Right renal cortex interstitium (tissue), 3 donors: ENCODE measurements around the gene SNIP1. TPM values are rescaled to one million over a fixed set of nuclear protein-coding genes. Genes with fewer than 3 reads are reported as not detected.
"Not testable (repeated sequence)": the region's sequence is repeated elsewhere in the genome, so short reads cannot be mapped to it uniquely, and the experiment has no call there.

Source experiments
- DNase-seq, 3 donors: peaks; one replicate each; pipeline ENCODE4 v3.0.0-alpha.2; 2013; ENCODE audit warnings: low read depth in 3 of 3, low spot score in 2 of 3
- polyA plus RNA-seq, 3 donors: library from polyadenylated mRNA; unstranded; fragments of 120-200 nt; gene quantifications; one replicate each; pipeline ENCODE4 v1.2.1, GENCODE V29; 2013; ENCODE audit not compliant: insufficient read length in 3 of 3

Gene SNIP1, protein sequence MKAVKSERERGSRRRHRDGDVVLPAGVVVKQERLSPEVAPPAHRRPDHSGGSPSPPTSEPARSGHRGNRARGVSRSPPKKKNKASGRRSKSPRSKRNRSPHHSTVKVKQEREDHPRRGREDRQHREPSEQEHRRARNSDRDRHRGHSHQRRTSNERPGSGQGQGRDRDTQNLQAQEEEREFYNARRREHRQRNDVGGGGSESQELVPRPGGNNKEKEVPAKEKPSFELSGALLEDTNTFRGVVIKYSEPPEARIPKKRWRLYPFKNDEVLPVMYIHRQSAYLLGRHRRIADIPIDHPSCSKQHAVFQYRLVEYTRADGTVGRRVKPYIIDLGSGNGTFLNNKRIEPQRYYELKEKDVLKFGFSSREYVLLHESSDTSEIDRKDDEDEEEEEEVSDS
- 10 to 100 TPM; 13.4 to 15.1 (median 13.4) TPM for polyA plus RNA-seq

GRCh38 chr1:37553927-37554808 is at the start of gene SNIP1:
Gene SNIP1 (minus strand): TSS chr1:37554293. CDS start chr1:37554229, 64 bp downstream.
- DNase-seq = peak; percentile 77 to 86 (median 82)

GRCh38 chr1:37602750-37603694 is 48.9 kb upstream of the SNIP1 start:
- DNase-seq = peak in 1 of 3 donors; percentile 18

DNA sequence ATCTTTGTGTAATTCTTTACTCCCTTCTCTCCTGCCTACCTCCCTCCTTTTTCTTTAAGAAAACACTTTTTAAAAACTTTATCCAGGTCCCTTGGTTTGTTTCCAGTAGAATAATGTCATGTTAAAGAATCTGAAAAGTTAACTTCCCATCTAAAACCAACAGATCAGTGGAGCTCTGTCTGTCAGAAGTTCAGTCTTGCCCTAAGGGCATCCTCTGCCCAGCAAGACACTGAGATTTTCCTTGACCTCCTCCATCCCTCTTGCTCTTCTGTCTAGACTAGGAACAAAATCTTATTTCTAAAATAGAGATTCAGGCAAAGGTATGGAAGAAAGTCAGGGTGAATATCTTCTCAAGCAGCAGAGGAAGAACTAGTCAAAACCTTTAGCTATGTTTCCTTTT is 47.3 kb upstream of the SNIP1 start:
- DNase-seq = no peak

- DNase-seq = no peak
Measured at GRCh38 chr1:37599940-37600339, 45.8 kb upstream of the SNIP1 start.

GRCh38 chr1:37596182-37596667 is 42.1 kb upstream of the SNIP1 start:
- DNase-seq = no peak

GRCh38 chr1:37595440-37596181 is 41.5 kb upstream of the SNIP1 start, which contains the start of gene GNL2:
Gene GNL2 (minus strand): TSS chr1:37595937. CDS start chr1:37595822, 115 bp downstream.
- peak; percentile 92 to 96 (median 95) for DNase-seq

GRCh38 chr1:37593726-37594125 is 39.6 kb upstream of the SNIP1 start:
- no peak for DNase-seq

DNA sequence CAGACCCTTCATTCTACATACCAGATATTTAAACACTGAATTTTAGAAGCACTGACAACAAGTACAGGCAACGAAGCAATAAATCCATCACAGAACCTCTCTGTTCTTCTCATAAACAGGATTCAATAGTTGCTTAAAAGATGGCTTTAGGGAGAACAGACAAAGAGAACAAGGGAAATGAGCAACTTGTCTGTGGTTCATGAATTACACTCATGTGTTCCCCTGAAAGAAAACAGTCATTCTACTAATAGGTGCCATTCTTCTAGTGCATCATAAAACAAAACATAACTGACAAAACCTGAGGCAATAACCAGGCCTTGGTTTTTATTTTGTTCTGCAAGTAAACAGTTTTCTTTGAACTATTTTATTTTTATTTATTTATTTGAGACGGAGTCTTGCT is 34.8 kb upstream of the SNIP1 start:
- no peak for DNase-seq

DNA sequence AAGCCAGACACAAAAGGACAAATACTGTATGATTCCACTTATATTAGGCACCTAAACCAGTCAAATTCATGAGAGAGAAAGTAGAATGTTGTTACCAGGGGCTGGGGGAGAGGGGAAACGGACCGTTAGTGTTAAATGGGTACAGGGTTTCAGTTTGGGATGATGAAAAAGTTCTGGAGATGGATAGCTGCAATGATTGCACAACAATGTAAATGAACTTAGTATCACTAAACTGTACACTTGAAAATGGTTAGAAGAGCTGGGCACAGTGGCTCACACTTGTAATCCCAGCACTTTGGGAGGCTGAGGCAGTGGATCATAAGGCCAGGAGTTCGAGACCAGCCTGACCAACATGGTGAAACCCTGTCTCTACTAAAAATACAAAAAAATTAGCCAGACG is 30.5 kb upstream of the SNIP1 start:
- not testable (repeated sequence) for DNase-seq

DNA sequence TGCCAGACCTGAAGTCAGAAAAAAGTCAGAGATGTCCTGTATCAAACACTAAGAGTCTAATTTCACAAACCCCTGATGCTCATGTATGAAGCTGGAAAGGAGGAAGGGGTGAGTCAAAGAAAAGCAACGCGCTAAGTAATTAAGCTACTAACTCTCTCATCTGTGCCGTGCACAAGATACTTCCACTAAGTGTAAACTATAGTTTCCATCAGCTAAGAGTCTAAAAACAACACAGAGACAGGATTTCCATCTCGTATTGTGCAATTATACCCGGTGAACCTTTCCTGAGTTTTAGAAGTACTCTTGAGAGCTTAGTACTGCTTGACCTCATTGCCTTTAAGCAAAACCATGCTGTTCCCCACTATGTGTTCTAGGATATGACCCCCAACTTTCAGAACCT is 21.6 kb upstream of the SNIP1 start:
- DNase-seq = no peak

- no peak for DNase-seq
Measured at GRCh38 chr1:37574834-37575480, 20.9 kb upstream of the SNIP1 start.

- DNase-seq = no peak
Measured at GRCh38 chr1:37570528-37571334, 16.6 kb upstream of the SNIP1 start.

GRCh38 chr1:37567023-37567422 is 12.9 kb upstream of the SNIP1 start:
- no peak for DNase-seq

DNA sequence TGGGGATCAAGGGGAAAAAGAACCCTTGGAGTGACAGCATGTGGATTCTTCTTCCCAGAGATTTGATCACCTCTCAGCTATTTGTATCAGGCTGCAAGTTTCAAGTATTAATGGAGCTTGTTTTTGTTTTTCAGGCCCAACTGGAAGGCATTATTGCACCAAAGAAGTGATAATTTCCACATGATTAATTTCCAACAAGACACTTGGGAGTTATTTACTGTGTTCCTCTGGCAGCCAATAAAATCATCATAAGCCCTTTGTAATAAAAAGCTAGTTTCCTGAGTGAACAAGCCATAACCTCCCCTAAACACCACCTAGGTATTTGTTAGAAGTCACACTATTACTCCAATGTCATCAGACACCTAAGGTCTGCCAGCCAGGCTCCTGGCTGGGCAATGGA is 10.8 kb upstream of the SNIP1 start:
- no peak for DNase-seq

- no peak for DNase-seq
Measured at GRCh38 chr1:37562984-37563383, 8.9 kb upstream of the SNIP1 start.

GRCh38 chr1:37561133-37562132 is 7.3 kb upstream of the SNIP1 start:
- no peak for DNase-seq
